Astrocyte (in vitro differentiated cells and primary cell): ENCODE results near the gene SLC25A13.
"Not testable (repeated sequence)": the region's sequence is repeated elsewhere in the genome, so short reads cannot be mapped to it uniquely, and the experiment has no call there.

Source experiments
- EZH2 ChIP-seq: IDR thresholded peaks from 2 replicates; pipeline ENCODE4 v1.6.1; 2012; ENCODE audit warnings: mild to moderate bottlenecking, low read length, inconsistent platforms; ENCODE audit not compliant: insufficient read depth
- TF ChIP-seq, protein P1 (sequence below): IDR thresholded peaks from 2 replicates; pipeline ENCODE4 v1.5.1; 2011; ENCODE audit warnings: low read depth, mild to moderate bottlenecking, inconsistent platforms, low read length, moderate library complexity; ENCODE audit not compliant: insufficient read depth

DNA sequence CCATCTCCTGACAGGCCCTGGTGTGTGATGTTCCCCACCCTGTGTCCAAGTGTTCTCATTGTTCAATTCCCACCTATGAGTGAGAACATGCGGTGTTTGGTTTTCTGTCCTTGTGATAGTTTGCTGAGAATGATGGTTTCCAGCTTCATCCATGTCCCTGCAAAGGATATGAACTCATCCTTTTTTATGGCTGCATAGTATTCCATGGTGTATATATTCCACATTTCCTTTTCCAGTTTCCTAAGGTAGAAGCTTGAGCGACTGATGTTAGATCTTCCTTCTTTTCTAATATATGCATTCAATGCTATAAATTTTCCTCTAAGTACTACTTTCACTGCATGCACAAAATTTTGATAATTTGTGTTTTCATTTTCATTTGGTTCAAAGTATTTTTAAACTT lies 44.0 kb upstream of the SLC25A13 start:
- TF ChIP-seq, protein P1, sequence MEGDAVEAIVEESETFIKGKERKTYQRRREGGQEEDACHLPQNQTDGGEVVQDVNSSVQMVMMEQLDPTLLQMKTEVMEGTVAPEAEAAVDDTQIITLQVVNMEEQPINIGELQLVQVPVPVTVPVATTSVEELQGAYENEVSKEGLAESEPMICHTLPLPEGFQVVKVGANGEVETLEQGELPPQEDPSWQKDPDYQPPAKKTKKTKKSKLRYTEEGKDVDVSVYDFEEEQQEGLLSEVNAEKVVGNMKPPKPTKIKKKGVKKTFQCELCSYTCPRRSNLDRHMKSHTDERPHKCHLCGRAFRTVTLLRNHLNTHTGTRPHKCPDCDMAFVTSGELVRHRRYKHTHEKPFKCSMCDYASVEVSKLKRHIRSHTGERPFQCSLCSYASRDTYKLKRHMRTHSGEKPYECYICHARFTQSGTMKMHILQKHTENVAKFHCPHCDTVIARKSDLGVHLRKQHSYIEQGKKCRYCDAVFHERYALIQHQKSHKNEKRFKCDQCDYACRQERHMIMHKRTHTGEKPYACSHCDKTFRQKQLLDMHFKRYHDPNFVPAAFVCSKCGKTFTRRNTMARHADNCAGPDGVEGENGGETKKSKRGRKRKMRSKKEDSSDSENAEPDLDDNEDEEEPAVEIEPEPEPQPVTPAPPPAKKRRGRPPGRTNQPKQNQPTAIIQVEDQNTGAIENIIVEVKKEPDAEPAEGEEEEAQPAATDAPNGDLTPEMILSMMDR = not testable (repeated sequence)
- not testable (repeated sequence) for TF ChIP-seq EZH2
